Ishikawa (cell line): ENCODE results near the gene TMEM183A.

Source experiments
- CEBPB ChIP-seq: IDR thresholded peaks from 2 replicates; pipeline ENCODE4 v1.6.1; 2012
- CREB1 ChIP-seq: IDR thresholded peaks from 2 replicates; pipeline ENCODE4 v1.6.1; 2012; ENCODE audit warnings: low read depth
- EGR1 ChIP-seq: IDR thresholded peaks from 2 replicates; pipeline ENCODE4 v1.6.1; 2012
- EP300 ChIP-seq: IDR thresholded peaks from 2 replicates; pipeline ENCODE4 v1.6.1; 2012; ENCODE audit warnings: borderline replicate concordance
- FOXM1 ChIP-seq: IDR thresholded peaks from 2 replicates; pipeline ENCODE4 v1.6.1; 2012; ENCODE audit warnings: low read depth, borderline replicate concordance
- NFIC ChIP-seq: IDR thresholded peaks from 2 replicates; pipeline ENCODE4 v1.6.1; 2012
- RAD21 ChIP-seq: IDR thresholded peaks from 2 replicates; pipeline ENCODE4 v1.6.1; 2012; ENCODE audit warnings: low read depth
- TAF1 ChIP-seq: IDR thresholded peaks from 2 replicates; pipeline ENCODE4 v1.6.1; 2012; ENCODE audit warnings: low read depth, mild to moderate bottlenecking
- TCF12 ChIP-seq: IDR thresholded peaks from 2 replicates; pipeline ENCODE4 v1.6.1; 2012; ENCODE audit warnings: low read depth
- TEAD4 ChIP-seq: IDR thresholded peaks from 2 replicates; pipeline ENCODE4 v1.6.1; 2012
- YY1 ChIP-seq: IDR thresholded peaks from 2 replicates; pipeline ENCODE4 v1.6.1; 2012; ENCODE audit warnings: low read depth
- ZBTB7A ChIP-seq: IDR thresholded peaks from 2 replicates; pipeline ENCODE4 v1.6.1; 2012; ENCODE audit warnings: low read depth
- TF ChIP-seq, protein P1 (sequence below): IDR thresholded peaks from 2 replicates; pipeline ENCODE4 v1.6.1; 2012; ENCODE audit warnings: low read depth, mild to moderate bottlenecking
- TF ChIP-seq, protein P2 (sequence below): IDR thresholded peaks from 2 replicates; pipeline ENCODE4 v1.6.1; 2012
- TF ChIP-seq, protein P3 (sequence below): IDR thresholded peaks from 2 replicates; pipeline ENCODE4 v1.6.1; 2012

TMEM183A gene

DNA sequence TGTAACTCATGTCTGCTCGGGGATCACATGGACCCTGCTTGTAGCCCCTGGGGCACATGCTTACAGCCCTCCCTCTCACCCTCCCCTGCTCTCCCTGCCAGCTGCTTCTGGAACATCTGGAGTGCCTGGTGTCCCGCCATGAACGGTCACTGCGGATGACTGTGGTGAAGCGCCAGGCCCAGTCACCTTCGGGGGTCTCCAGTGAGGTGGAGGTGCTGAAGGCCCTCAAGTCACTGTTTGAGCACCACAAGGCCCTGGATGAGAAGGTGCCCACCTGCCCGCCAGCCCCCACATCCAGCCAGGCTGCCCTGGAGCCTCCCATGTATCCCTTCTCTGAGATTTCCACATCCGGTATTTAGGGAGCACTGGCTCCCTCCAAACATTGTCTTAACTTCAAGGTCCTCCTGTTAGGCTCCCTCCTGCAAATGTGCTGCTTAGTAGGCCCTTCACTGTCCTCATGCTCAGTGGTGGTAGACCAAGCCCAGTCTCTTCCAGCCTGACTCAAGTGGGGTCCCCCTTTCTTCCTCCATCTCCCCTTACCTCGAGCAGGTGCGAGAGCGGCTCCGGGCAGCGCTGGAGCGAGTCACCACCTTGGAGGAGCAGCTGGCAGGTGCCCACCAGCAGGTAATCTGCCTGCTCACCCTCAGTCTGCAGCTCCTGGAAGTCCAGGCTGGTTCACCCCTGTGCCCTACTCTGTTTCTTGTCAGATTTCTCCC is 36.8 kb downstream of the TMEM183A start:
- TF ChIP-seq FOXM1 = no peak
- TF ChIP-seq RAD21 = no peak
- no peak for TF ChIP-seq CEBPB

DNA sequence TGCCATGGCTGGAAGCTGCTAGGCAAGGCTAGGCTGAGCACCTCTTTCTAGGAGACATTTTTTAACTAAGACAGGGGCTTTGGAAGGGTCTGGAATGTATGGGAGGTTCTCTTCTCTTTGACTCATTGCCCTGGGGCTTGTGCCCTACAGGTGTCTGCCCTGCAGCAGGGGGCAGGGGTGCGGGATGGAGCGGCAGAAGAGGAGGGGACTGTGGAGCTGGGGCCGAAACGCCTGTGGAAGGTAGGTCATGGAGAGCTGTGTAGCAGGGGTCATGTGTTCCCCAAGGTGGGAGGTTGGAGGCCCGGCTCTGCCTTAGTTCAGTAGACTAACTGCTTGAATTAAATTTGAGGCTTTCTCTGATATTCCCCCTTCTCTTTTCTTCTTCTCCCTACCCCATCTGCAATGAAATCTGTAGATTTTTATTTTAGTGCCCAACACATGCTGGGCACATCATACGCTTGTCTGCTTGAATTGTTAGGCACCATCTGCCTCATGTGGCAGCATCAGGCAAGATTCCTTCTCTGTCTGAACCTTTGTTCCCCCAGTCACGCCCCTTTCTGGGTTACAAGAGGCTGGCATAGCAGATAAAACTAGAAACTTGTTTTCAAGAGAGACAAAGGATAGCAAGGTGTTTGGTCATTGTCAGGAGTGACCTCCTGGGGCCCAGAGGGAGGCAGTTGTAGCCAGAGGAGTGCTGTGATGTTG is 37.5 kb downstream of the TMEM183A start:
- TF ChIP-seq CEBPB = no peak
- TF ChIP-seq TAF1 = no peak
- TF ChIP-seq CREB1 = no peak

GRCh38 chr1:203045336-203045735 is 38.2 kb downstream of the TMEM183A start:
- TF ChIP-seq TAF1 (no peak), CREB1 (no peak), EP300 (no peak), CEBPB (no peak), NFIC (no peak), TCF12 (no peak), EGR1 (no peak), ZBTB7A (no peak), YY1 (no peak), RAD21 (no peak), TEAD4 (no peak), FOXM1 (no peak)
- TF ChIP-seq, protein P1, sequence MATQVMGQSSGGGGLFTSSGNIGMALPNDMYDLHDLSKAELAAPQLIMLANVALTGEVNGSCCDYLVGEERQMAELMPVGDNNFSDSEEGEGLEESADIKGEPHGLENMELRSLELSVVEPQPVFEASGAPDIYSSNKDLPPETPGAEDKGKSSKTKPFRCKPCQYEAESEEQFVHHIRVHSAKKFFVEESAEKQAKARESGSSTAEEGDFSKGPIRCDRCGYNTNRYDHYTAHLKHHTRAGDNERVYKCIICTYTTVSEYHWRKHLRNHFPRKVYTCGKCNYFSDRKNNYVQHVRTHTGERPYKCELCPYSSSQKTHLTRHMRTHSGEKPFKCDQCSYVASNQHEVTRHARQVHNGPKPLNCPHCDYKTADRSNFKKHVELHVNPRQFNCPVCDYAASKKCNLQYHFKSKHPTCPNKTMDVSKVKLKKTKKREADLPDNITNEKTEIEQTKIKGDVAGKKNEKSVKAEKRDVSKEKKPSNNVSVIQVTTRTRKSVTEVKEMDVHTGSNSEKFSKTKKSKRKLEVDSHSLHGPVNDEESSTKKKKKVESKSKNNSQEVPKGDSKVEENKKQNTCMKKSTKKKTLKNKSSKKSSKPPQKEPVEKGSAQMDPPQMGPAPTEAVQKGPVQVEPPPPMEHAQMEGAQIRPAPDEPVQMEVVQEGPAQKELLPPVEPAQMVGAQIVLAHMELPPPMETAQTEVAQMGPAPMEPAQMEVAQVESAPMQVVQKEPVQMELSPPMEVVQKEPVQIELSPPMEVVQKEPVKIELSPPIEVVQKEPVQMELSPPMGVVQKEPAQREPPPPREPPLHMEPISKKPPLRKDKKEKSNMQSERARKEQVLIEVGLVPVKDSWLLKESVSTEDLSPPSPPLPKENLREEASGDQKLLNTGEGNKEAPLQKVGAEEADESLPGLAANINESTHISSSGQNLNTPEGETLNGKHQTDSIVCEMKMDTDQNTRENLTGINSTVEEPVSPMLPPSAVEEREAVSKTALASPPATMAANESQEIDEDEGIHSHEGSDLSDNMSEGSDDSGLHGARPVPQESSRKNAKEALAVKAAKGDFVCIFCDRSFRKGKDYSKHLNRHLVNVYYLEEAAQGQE = no peak
- TF ChIP-seq, protein P2, sequence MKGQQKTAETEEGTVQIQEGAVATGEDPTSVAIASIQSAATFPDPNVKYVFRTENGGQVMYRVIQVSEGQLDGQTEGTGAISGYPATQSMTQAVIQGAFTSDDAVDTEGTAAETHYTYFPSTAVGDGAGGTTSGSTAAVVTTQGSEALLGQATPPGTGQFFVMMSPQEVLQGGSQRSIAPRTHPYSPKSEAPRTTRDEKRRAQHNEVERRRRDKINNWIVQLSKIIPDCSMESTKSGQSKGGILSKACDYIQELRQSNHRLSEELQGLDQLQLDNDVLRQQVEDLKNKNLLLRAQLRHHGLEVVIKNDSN = no peak
- TF ChIP-seq, protein P3, sequence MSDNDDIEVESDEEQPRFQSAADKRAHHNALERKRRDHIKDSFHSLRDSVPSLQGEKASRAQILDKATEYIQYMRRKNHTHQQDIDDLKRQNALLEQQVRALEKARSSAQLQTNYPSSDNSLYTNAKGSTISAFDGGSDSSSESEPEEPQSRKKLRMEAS = no peak

DNA sequence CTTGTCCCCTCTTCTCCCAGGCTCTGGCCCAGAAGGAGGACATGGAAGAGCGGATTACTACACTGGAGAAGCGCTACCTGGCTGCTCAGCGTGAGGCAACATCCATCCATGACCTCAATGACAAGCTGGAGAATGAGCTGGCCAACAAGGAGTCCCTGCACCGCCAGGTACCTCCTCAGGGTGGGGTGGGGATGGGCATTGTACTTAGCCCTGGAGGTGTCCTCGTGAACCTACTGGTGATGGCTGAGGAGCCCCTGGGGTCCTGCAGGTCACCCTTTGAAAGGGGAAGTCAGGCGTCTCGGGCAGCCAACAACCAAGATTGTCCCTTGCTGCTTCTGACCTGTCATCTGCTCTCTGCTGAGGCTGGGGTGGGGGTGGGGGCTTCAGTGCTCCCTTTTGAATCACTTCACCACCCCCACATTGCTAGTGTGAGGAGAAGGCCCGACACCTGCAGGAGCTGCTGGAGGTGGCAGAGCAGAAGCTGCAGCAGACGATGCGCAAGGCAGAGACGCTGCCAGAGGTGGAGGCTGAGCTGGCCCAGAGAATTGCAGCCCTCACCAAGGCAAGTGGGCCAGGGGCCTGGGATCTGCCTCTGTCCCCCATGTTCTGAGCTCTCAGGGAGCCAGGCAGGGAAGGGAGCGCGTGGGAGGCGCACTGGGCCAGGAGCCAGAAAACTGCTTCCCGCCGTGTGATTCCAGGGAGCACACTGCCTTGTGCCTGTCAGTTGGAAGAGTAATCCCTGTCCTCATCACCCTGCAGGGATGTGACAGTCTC is 38.8 kb downstream of the TMEM183A start:
- TF ChIP-seq TCF12 (no peak), ZBTB7A (no peak), CEBPB (no peak), TAF1 (no peak), FOXM1 (no peak), RAD21 (no peak), CREB1 (no peak), YY1 (no peak)
- TF ChIP-seq, protein P2 = no peak
- TF ChIP-seq, protein P3 = no peak
- TF ChIP-seq, protein P1 = no peak

DNA sequence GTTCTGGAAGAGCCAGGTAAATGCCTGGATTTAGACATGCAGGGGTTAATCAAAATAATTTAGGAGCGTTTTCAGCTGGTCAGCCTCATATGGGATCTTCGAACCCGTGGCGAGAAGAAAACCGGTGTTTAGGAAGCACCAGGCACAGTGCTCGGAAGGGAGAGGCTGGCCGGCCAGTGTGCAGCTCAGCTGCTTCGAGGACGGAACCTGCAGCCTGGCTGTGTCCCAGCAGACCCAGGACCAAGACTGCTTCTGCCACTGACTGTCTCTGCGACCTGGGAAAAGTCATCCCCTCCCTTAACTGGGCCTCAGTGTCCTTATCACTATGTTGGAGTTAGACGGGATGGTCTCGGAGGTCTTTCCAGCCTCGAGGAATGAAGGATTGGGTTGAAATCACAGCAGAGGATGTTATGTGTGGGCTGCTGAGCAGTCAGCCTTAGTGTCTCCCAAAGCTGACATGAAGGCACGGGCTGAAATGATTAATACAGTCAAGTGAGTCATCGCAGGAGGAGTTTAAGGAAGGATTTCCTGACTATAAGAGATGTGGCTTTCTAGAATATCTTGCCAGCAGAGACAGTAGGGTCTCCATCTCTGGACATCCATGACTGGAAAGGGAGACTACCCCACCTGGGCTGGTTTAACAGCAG is 39.9 kb downstream of the TMEM183A start:
- TF ChIP-seq CREB1 (no peak), YY1 (no peak), TAF1 (no peak), TCF12 (no peak), EP300 (no peak)
- TF ChIP-seq, protein P3 = no peak
- TF ChIP-seq, protein P2 = no peak
